HL-60 (cell line): ENCODE data around the gene POLR3C.
"Not testable (repeated sequence)": the region's sequence is repeated elsewhere in the genome, so short reads cannot be mapped to it uniquely, and the experiment has no call there.

Experiments
- DNase-seq, 2 experiments: peaks; one replicate each; pipeline ENCODE4 v3.0.0-alpha.2; 2010 to 2020; ENCODE audit warnings: low read depth in 1 of 2, low spot score in 1 of 2
- H3K27ac ChIP-seq: fragments of 250-450 bp; sonication (Bioruptor Pico); replicated peaks from 2 replicates; pipeline ENCODE4 v1.5.1; 2020; ENCODE audit warnings: mild to moderate bottlenecking, moderate library complexity
- H3K27me3 ChIP-seq: fragments of 250-450 bp; sonication (Bioruptor Pico); 2 replicates; pipeline ENCODE4 v1.5.1; 2021; ENCODE audit warnings: mild to moderate bottlenecking, moderate library complexity; ENCODE audit not compliant: insufficient read depth, poor library complexity, severe bottlenecking
- H3K4me3 ChIP-seq: replicated peaks from 2 replicates; pipeline ENCODE4 v1.5.1; 2011; ENCODE audit warnings: mild to moderate bottlenecking, control low read depth, low read length; ENCODE audit not compliant: insufficient read depth
- CTCF ChIP-seq: IDR thresholded peaks from one replicate; pipeline ENCODE4 v1.5.1; 2011; ENCODE audit warnings: low read length, control low read depth, inconsistent platforms; ENCODE audit not compliant: insufficient read depth
- GABPA ChIP-seq: IDR thresholded peaks from 2 replicates; pipeline ENCODE4 v1.6.1; 2012; ENCODE audit warnings: low read depth
- POLR2AphosphoS5 ChIP-seq: IDR thresholded peaks from 2 replicates; pipeline ENCODE4 v1.6.1; 2012; ENCODE audit warnings: low read depth
- REST ChIP-seq: IDR thresholded peaks from 2 replicates; pipeline ENCODE4 v1.6.1; 2012; ENCODE audit warnings: low read depth; ENCODE audit not compliant: insufficient replicate concordance
- SPI1 ChIP-seq: IDR thresholded peaks from 2 replicates; pipeline ENCODE4 v1.6.1; 2012; ENCODE audit warnings: low read depth, mild to moderate bottlenecking, borderline replicate concordance

Gene POLR3C

GRCh38 chr1:145788580-145788979 lies 35.4 kb upstream of the POLR3C start:
- TF ChIP-seq GABPA (no peak), REST (no peak), POLR2AphosphoS5 (no peak), CTCF (no peak), SPI1 (no peak)
- DNase-seq = no peak
- Histone ChIP-seq H3K27me3 (no peaks in the 10 kb centered on the region), H3K4me3 (no peak overlapping the region), H3K27ac (no peak overlapping the region)

GRCh38 chr1:145791860-145792259 lies 32.1 kb upstream of the POLR3C start:
- not testable (repeated sequence) for DNase-seq, H3K27me3 ChIP-seq, H3K27ac ChIP-seq, H3K4me3 ChIP-seq

GRCh38 chr1:145792484-145792883 lies 31.5 kb upstream of the POLR3C start:
- H3K27me3 ChIP-seq = no peaks in the 10 kb centered on the region
- TF ChIP-seq GABPA (no peak), CTCF (no peak), REST (no peak), SPI1 (no peak)
- DNase-seq = no peak
- no peak overlapping the region for H3K4me3 ChIP-seq
- H3K27ac ChIP-seq = no peak overlapping the region

- TF ChIP-seq CTCF = no peak
- TF ChIP-seq GABPA = no peak
- no peak for TF ChIP-seq SPI1
- no peak for TF ChIP-seq REST
- no peak for TF ChIP-seq POLR2AphosphoS5
- no peak for DNase-seq
- Histone ChIP-seq H3K4me3 (no peak overlapping the region), H3K27me3 (no peaks in the 10 kb centered on the region), H3K27ac (no peak overlapping the region)
These were observed 28.6 kb upstream of the POLR3C start for GRCh38 chr1:145795257-145795881.
